ENCODE measurements around the gene PGPEP1.

DNA sequence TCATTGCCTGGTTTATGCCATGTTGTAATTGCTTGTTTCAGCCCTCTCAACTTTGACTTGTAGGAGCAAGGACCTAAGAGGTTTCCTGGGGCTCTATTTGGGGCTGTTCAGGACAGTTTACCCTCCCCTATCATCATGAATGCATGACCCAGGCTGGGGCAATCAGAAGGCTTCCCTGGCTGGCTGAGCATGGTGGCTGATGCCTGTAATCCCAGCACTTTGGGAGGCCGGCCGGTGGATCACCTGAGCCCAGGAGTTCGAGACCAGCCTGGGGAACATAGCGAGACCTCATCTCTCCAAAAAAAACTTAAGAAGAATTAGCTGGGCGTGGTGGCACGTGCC is 11.4 kb upstream of the PGPEP1 start:
- TF ChIP-seq, protein P1, sequence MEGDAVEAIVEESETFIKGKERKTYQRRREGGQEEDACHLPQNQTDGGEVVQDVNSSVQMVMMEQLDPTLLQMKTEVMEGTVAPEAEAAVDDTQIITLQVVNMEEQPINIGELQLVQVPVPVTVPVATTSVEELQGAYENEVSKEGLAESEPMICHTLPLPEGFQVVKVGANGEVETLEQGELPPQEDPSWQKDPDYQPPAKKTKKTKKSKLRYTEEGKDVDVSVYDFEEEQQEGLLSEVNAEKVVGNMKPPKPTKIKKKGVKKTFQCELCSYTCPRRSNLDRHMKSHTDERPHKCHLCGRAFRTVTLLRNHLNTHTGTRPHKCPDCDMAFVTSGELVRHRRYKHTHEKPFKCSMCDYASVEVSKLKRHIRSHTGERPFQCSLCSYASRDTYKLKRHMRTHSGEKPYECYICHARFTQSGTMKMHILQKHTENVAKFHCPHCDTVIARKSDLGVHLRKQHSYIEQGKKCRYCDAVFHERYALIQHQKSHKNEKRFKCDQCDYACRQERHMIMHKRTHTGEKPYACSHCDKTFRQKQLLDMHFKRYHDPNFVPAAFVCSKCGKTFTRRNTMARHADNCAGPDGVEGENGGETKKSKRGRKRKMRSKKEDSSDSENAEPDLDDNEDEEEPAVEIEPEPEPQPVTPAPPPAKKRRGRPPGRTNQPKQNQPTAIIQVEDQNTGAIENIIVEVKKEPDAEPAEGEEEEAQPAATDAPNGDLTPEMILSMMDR (IDR thresholded peaks at IDR 0.05), result no peak
- TF ChIP-seq POLR2A (IDR thresholded peaks at IDR 0.05), result no peak

All from testis (tissue), 2 donors.